ENCODE results near the gene UMAD1.

The UMAD1 gene

DNA sequence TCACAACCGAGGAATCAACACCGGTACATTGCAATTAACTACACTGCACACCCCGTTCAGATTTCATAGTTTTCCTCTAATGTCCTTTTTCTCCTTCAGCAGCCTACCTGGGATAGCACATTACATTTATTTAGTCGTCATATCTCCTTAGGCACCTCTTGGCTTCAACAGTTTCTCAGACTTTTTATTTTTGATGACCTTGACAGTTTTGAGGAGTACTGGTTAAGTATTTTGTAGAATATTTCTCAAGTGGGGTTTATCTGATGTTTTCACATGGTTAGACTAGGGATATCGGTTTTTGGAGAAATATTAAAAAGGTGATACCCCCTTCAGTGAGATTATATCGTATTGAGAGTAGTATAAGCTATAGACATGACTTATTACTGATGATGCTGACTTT lies 241.0 kb downstream of the UMAD1 start:
- Histone ChIP-seq H3K27me3 (replicated peaks; ENCODE audit: insufficient read depth, low read length) (no peaks in the 10 kb centered on the region), H3F3A (ENCODE audit: insufficient read depth, low read length) (no peaks in the 10 kb centered on the region)

DNA sequence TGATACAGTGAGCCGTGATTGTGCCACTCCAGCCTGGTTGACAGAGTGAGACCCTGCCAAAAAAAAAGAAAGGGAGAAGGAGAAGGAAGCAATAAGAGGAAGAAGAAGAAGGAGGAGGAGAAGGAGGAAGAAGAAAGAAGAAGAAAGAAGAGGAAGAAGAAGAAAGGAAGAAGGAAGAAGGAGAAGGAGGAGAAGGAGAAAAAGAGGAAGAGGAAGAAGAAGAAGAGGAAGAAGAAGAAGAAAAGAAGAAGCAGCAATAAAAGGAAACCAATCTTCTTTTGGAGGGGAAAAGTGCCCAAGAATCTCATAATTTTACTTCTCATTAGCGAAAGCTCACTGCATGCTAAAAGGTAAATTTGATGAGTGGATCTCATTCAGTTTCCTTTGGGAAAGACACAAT lies 242.3 kb downstream of the UMAD1 start:
- Histone ChIP-seq H3K9ac (ENCODE audit: low read length) (no peak overlapping the region), H3K27me3 (replicated peaks; ENCODE audit: insufficient read depth, low read length) (no peaks in the 10 kb centered on the region), H2AFZ (ENCODE audit: low read length) (no peak overlapping the region), H3K27ac (ENCODE audit: low read length) (no peak overlapping the region), H3K9me3 (replicated peaks; ENCODE audit: insufficient read depth, low read length) (no peaks in the 10 kb centered on the region), H3K4me3 (ENCODE audit: low read length) (no peak overlapping the region), H3F3A (ENCODE audit: insufficient read depth, low read length) (no peaks in the 10 kb centered on the region), H3K9me2 (replicated peaks; ENCODE audit: insufficient read depth, low read length) (no peaks in the 10 kb centered on the region), H3K36me3 (replicated peaks; ENCODE audit: insufficient read depth, low read length) (no peaks in the 10 kb centered on the region), H3K79me2 (ENCODE audit: low read length) (no peaks in the 10 kb centered on the region), H3K4me2 (ENCODE audit: low read depth, low read length) (no peak overlapping the region), H4K20me1 (ENCODE audit: insufficient read depth, low read length) (no peaks in the 10 kb centered on the region), H3K4me1 (ENCODE audit: low read length) (no peaks in the 10 kb centered on the region)
- TF ChIP-seq EZH2 (optimal IDR thresholded peaks at IDR 0.05; ENCODE audit: low read depth, low read length), result no peak
- TF ChIP-seq, protein P1, sequence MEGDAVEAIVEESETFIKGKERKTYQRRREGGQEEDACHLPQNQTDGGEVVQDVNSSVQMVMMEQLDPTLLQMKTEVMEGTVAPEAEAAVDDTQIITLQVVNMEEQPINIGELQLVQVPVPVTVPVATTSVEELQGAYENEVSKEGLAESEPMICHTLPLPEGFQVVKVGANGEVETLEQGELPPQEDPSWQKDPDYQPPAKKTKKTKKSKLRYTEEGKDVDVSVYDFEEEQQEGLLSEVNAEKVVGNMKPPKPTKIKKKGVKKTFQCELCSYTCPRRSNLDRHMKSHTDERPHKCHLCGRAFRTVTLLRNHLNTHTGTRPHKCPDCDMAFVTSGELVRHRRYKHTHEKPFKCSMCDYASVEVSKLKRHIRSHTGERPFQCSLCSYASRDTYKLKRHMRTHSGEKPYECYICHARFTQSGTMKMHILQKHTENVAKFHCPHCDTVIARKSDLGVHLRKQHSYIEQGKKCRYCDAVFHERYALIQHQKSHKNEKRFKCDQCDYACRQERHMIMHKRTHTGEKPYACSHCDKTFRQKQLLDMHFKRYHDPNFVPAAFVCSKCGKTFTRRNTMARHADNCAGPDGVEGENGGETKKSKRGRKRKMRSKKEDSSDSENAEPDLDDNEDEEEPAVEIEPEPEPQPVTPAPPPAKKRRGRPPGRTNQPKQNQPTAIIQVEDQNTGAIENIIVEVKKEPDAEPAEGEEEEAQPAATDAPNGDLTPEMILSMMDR (IDR thresholded peaks at IDR 0.05; ENCODE audit: low read length), result no peak
- no peak for TF ChIP-seq EZH2phosphoT487 (IDR thresholded peaks at IDR 0.05; ENCODE audit: low read length)
- no peak for DNase-seq

More for the DNA sequence above, 241.0 kb downstream of the UMAD1 start:
- no peak overlapping the region for H3K9ac ChIP-seq (ENCODE audit: low read length)
- no peaks in the 10 kb centered on the region for H4K20me1 ChIP-seq (ENCODE audit: insufficient read depth, low read length)
- DNase-seq, result no peak
- H3K36me3 ChIP-seq (replicated peaks; ENCODE audit: insufficient read depth, low read length), result no peaks in the 10 kb centered on the region
- no peak for TF ChIP-seq EZH2 (optimal IDR thresholded peaks at IDR 0.05; ENCODE audit: low read depth, low read length)
- TF ChIP-seq, protein P1 (IDR thresholded peaks at IDR 0.05; ENCODE audit: low read length), result no peak
- no peak for TF ChIP-seq EZH2phosphoT487 (IDR thresholded peaks at IDR 0.05; ENCODE audit: low read length)
- no peak overlapping the region for H3K4me2 ChIP-seq (ENCODE audit: low read depth, low read length)
- H3K79me2 ChIP-seq (ENCODE audit: low read length), result no peaks in the 10 kb centered on the region
- no peaks in the 10 kb centered on the region for H3K9me3 ChIP-seq (replicated peaks; ENCODE audit: insufficient read depth, low read length)
- H3K27ac ChIP-seq (ENCODE audit: low read length), result no peak overlapping the region
- no peak overlapping the region for H2AFZ ChIP-seq (ENCODE audit: low read length)
- no peak overlapping the region for H3K4me3 ChIP-seq (ENCODE audit: low read length)
- no peaks in the 10 kb centered on the region for H3K4me1 ChIP-seq (ENCODE audit: low read length)
- H3K9me2 ChIP-seq (replicated peaks; ENCODE audit: insufficient read depth, low read length), result no peaks in the 10 kb centered on the region

DNA sequence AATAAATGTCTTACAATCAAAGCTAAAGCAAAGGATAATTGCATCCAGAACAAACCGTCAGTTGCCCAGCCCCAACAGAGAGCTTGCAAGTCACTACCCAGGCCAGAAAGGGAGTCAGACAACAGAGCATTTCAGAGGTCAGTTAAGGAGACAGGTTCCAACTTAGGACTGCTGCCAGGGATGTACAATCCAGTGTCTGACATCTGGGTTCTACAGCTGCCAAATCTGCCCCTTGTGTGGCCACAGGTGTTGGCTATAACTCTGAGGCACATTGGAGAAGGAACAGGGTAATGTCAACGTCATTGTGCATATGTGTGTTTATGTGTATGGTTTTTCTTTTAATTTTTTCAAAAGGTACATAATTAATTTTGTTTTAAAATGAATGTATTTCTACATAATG lies 242.8 kb downstream of the UMAD1 start:
- H3K9me3 ChIP-seq (replicated peaks; ENCODE audit: insufficient read depth, low read length), result no peaks in the 10 kb centered on the region
- no peaks in the 10 kb centered on the region for H3F3A ChIP-seq (ENCODE audit: insufficient read depth, low read length)
- no peak for DNase-seq
- no peak overlapping the region for H3K9ac ChIP-seq (ENCODE audit: low read length)
- TF ChIP-seq, protein P1 (IDR thresholded peaks at IDR 0.05; ENCODE audit: low read length), result no peak
- TF ChIP-seq EZH2 (optimal IDR thresholded peaks at IDR 0.05; ENCODE audit: low read depth, low read length) (no peak), EZH2phosphoT487 (IDR thresholded peaks at IDR 0.05; ENCODE audit: low read length) (no peak)
- H3K36me3 ChIP-seq (replicated peaks; ENCODE audit: insufficient read depth, low read length), result no peaks in the 10 kb centered on the region
- H3K9me2 ChIP-seq (replicated peaks; ENCODE audit: insufficient read depth, low read length), result no peaks in the 10 kb centered on the region
- no peak overlapping the region for H3K4me2 ChIP-seq (ENCODE audit: low read depth, low read length)
- H3K79me2 ChIP-seq (ENCODE audit: low read length), result no peaks in the 10 kb centered on the region
- no peak overlapping the region for H3K4me3 ChIP-seq (ENCODE audit: low read length)
- H2AFZ ChIP-seq (ENCODE audit: low read length), result no peak overlapping the region
- no peaks in the 10 kb centered on the region for H4K20me1 ChIP-seq (ENCODE audit: insufficient read depth, low read length)
- no peaks in the 10 kb centered on the region for H3K4me1 ChIP-seq (ENCODE audit: low read length)
- no peak overlapping the region for H3K27ac ChIP-seq (ENCODE audit: low read length)
- H3K27me3 ChIP-seq (replicated peaks; ENCODE audit: insufficient read depth, low read length), result no peaks in the 10 kb centered on the region

All from MM.1S (cell line).